ENCODE measurements around the gene BRIX1.

DNA sequence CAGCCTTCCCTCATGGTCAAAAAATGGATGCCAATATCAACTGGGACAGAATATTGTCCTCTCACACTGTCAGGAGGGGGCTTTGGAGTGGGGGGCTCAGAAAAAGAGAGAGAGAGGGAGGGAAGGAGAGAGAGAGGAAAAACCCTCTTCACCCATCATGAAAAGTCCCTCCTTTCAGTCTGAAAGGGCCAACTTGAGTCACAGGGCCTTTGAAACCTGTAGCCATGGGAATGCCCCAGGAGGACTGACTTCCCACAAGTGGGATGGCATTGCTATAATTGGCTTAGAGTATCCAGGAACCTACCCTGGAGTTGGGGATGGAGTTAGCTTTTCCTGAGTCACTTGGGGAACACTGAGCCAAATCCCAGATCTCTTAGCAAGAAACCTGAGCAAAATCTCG is 55.0 kb downstream of the BRIX1 start:
- TF ChIP-seq CTCF (conservative IDR thresholded peaks at IDR 0.05; ENCODE audit: low read depth in 2 of 2) (no peak), CREB1 (CRISPR knock-in tag; IDR thresholded peaks at IDR 0.05; ENCODE audit: low read depth) (no peak), POLR2AphosphoS5 (IDR thresholded peaks at IDR 0.05; ENCODE audit: low read depth) (no peak), EZH2 (IDR thresholded peaks at IDR 0.05; ENCODE audit: low read depth, unreplicated experiment) (no peak), EZH2phosphoT487 (IDR thresholded peaks at IDR 0.05; ENCODE audit: unreplicated experiment) (no peak), STAT1 (IDR thresholded peaks at IDR 0.05; ENCODE audit: unreplicated experiment) (no peak)
